Astrocyte of the cerebellum (primary cell): ENCODE results near the gene PLK3.
"Not testable (repeated sequence)": the region's sequence is repeated elsewhere in the genome, so short reads cannot be mapped to it uniquely, and the experiment has no call there.

ENCODE experiments used
- DNase-seq: peaks from one replicate; pipeline ENCODE4 v3.0.0-alpha.2; 2011; ENCODE audit warnings: low read depth
- H3K4me3 ChIP-seq: 2 replicates; pipeline ENCODE4 v1.5.1; 2011; ENCODE audit warnings: mild to moderate bottlenecking, low read depth, low read length, moderate library complexity
- CTCF ChIP-seq: IDR thresholded peaks from 2 replicates; pipeline ENCODE4 v1.5.1; 2012; ENCODE audit warnings: low read length, low read depth, moderate library complexity, mild to moderate bottlenecking; ENCODE audit errors: missing control alignments
- in situ Hi-C: cut with HindIII; loops from 2 replicates; pipeline ENCODE4 v1.10.0; 2017; ENCODE audit warnings: low sequenced_read_pairs

The PLK3 gene

GRCh38 chr1:44819196-44819607 is 19.0 kb downstream of the PLK3 start:
- TF ChIP-seq CTCF, result peak; percentile 7
- peak overlapping the region; percentile 31 for H3K4me3 ChIP-seq
- no peak for DNase-seq
- in situ Hi-C loops, result no loop called here

GRCh38 chr1:44819608-44820327 is 19.6 kb downstream of the PLK3 start:
- TF ChIP-seq CTCF, result no peak
- in situ Hi-C loops, result no loop called here
- peak overlapping the region; percentile 50 for H3K4me3 ChIP-seq
- DNase-seq, result peak; percentile 89

- in situ Hi-C loops, result no loop called here
- no peak for DNase-seq
- TF ChIP-seq CTCF, result no peak
- H3K4me3 ChIP-seq, result peak overlapping the region; percentile 50
These were observed 20.4 kb downstream of the PLK3 start for GRCh38 chr1:44820328-44821239.

GRCh38 chr1:44821240-44821715 is 21.1 kb downstream of the PLK3 start:
- in situ Hi-C loops, result no loop called here
- TF ChIP-seq CTCF, result no peak
- DNase-seq, result no peak
- no peak overlapping the region for H3K4me3 ChIP-seq

GRCh38 chr1:44822131-44822701 is 22.0 kb downstream of the PLK3 start:
- in situ Hi-C loops, result no loop called here
- TF ChIP-seq CTCF, result no peak
- no peak overlapping the region for H3K4me3 ChIP-seq
- DNase-seq, result no peak

- in situ Hi-C loops, result no loop called here
- no peak for DNase-seq
- no peak overlapping the region for H3K4me3 ChIP-seq
- TF ChIP-seq CTCF, result no peak
These were observed 22.8 kb downstream of the PLK3 start for GRCh38 chr1:44822981-44823451.

GRCh38 chr1:44824392-44824791 is 24.2 kb downstream of the PLK3 start:
- DNase-seq, in situ Hi-C loops, H3K4me3 ChIP-seq: not testable (repeated sequence)
